ENCODE data around the gene TKFC.

TKFC gene, protein sequence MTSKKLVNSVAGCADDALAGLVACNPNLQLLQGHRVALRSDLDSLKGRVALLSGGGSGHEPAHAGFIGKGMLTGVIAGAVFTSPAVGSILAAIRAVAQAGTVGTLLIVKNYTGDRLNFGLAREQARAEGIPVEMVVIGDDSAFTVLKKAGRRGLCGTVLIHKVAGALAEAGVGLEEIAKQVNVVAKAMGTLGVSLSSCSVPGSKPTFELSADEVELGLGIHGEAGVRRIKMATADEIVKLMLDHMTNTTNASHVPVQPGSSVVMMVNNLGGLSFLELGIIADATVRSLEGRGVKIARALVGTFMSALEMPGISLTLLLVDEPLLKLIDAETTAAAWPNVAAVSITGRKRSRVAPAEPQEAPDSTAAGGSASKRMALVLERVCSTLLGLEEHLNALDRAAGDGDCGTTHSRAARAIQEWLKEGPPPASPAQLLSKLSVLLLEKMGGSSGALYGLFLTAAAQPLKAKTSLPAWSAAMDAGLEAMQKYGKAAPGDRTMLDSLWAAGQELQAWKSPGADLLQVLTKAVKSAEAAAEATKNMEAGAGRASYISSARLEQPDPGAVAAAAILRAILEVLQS

GRCh38 chr11:61332797-61333549, at the start of gene TKFC, which contains the start of gene DDB1:
TKFC (plus strand) TSS chr11:61333228; CDS start chr11:61334729, 1,501 bp downstream.
DDB1 (minus strand) TSS chr11:61333105; CDS start chr11:61332968, 137 bp downstream.
- no peaks in the 10 kb centered on the region for H3K9me3 Mint-ChIP-seq
- H3K27me3 Mint-ChIP-seq: no peaks in the 10 kb centered on the region
- ATAC-seq: peak; percentile 94
- peak; percentile 99 for DNase-seq
- H3K4me3 Mint-ChIP-seq: peak within 1 kb of the TSS; percentile 98
- peaks cover 88% of the 10 kb centered on the region for H3K4me1 Mint-ChIP-seq
- peak within 1 kb of the TSS; percentile 97 to 99 for H3K27ac Mint-ChIP-seq

- DNase-seq: no peak
- no peak overlapping the region for H3K27ac Mint-ChIP-seq
- no peak for ATAC-seq
- no peaks in the 10 kb centered on the region for H3K9me3 Mint-ChIP-seq
- H3K4me1 Mint-ChIP-seq: peaks cover 5% of the 10 kb centered on the region
- H3K4me3 Mint-ChIP-seq: no peak overlapping the region
- no peaks in the 10 kb centered on the region for H3K27me3 Mint-ChIP-seq
These were observed 49.4 kb upstream of the TKFC start for GRCh38 chr11:61283613-61284012.

DNA sequence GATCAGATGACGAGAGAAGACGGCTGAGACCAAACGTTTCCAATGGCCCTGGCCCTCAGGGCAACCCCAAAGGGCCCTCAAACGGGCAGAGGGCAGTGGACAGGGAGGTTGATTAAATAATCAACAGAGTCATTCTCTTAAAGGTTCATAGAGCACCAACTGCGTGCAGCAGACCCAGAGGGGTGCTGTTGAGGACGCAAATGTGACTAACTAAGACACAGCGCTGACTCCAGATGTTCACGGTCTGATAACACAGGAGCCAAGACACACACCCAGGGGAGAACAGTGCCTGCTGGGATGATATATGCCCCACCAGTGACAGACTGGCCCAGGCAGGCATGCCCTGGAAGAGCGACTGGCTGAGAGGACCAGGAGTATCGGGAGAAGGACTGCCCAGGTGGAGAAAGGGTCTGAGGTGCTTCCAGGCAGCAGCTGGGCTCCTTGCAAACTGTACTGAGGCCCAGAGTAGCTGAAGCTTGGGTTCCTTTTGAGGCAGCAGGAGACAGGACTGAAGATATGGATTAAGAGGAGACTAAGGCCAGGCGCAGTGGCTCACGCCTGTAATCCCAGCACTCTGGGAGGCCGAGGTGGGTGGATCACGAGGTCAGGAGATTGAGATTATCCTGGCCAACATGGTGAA, 45.6 kb upstream of the TKFC start:
- Mint-ChIP-seq H3K27ac (no peak overlapping the region), H3K4me1 (peaks cover 6% of the 10 kb centered on the region), H3K9me3 (no peaks in the 10 kb centered on the region), H3K4me3 (no peak overlapping the region), H3K27me3 (peaks cover 4% of the 10 kb centered on the region)
- ATAC-seq (no peak), DNase-seq (no peak)

DNA sequence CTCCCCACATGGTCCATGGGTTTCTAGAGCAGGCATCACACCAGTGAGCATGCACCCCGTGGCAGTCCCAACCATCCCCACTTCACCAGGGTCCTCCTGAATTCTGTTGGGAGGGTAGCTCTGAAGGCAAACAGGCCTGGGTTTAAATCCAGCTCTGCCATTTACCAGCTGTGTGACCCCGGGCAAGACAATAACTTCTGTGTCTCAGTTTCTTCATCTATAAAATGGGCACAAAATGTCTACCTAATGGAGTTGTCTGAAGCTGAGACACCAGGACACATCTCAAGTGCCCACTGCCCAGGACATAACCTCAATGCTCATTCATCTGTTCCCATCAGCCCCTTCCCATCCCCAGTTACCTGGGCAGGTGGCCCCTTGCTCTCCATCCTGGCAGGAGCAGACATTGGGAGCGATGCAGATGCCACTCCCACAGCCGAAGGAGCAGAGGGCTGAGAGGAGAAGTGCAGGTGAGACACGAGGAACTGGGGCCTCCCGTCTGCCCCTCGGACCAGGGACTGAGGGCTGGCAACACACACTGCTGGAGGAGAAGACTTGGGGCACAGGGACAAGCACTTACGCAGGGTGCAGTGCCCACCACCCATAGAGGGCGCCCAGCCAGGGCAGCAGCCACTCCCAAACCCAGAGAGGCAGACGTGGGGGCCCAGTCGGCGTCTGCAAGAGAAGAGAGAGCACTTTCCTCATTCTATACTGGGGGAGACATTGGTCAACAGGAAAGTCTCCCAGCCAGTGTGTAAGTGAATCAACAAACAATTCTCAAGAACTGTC, 41.9 kb upstream of the TKFC start:
- Mint-ChIP-seq H3K27me3 (peaks cover 8% of the 10 kb centered on the region), H3K4me3 (no peak overlapping the region), H3K4me1 (peaks cover 20% of the 10 kb centered on the region), H3K27ac (no peak overlapping the region), H3K9me3 (no peaks in the 10 kb centered on the region)
- DNase-seq: no peak
- no peak for ATAC-seq

- peaks cover 8% of the 10 kb centered on the region for H3K27me3 Mint-ChIP-seq
- no peaks in the 10 kb centered on the region for H3K9me3 Mint-ChIP-seq
- peak overlapping the region; percentile 34 to 53 for H3K4me3 Mint-ChIP-seq
- H3K27ac Mint-ChIP-seq: peak overlapping the region; percentile 55 to 83
- DNase-seq: no peak
- H3K4me1 Mint-ChIP-seq: peaks cover 27% of the 10 kb centered on the region
- no peak for ATAC-seq
These were observed 40.7 kb upstream of the TKFC start for GRCh38 chr11:61292356-61292755.

- peak overlapping the region; percentile 85 to 97 for H3K27ac Mint-ChIP-seq
- peaks cover 44% of the 10 kb centered on the region for H3K4me1 Mint-ChIP-seq
- ATAC-seq: peak; percentile 72
- DNase-seq: peak; percentile 52 to 69
- peak overlapping the region; percentile 92 to 99 for H3K4me3 Mint-ChIP-seq
- H3K9me3 Mint-ChIP-seq: no peaks in the 10 kb centered on the region
- H3K27me3 Mint-ChIP-seq: peaks cover 8% of the 10 kb centered on the region
These were observed 38.9 kb upstream of the TKFC start for GRCh38 chr11:61293867-61294716.

DNA sequence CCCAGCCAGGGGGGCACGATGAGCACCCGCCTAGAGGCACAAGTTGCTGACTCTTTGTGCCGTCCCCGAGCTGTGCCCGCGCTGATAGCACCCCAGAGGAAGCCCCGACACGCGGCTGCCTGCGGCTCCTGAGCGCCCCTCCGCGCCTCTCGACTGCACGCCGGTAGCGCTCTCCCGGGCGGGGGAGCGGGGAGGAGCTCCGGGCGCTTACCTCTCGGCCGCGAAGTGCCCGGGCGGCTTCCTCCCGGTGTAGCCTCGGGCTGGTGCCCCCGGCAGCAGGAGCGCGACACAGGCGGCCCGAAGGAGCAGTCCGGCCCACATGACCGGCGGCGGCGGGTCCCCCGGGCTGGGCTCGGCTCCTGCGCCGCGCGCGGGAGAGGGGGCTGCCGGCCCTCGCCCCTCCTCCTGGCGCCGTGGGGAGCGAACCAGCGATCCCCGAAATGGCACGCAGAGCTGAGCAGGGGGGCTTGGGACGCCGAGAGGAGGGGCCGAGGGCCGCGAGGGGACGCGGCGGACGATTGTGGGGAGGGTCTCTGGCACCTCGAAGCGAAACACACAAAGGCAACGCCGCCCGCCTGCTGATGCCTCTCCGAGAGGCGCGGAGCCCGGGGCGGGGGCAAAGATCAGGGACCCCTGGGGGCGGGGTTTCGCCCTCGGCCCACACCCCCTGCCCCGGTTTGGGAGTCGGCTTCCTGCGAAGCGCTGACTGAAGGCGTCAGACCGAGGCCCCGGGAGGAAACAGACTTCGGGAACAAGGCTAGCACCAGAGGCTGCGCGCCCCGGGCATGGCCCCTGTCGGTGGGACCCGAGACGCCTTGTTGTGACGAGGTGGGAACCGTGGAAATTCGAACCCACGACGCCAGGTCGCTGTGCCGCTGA, 38.1 kb upstream of the TKFC start, which contains the start of gene VWCE:
VWCE (minus strand) TSS at position 600 of the 879 bp plus-strand sequence; CDS start at position 321, 279 bp downstream.
- H3K27ac Mint-ChIP-seq: peak within 1 kb of the TSS; percentile 85 to 97

GRCh38 chr11:61295596-61295926, 37.5 kb upstream of the TKFC start:
- peaks cover 8% of the 10 kb centered on the region for H3K27me3 Mint-ChIP-seq
- H3K27ac Mint-ChIP-seq: no peak overlapping the region
- DNase-seq (no peak), ATAC-seq (no peak)
- no peaks in the 10 kb centered on the region for H3K9me3 Mint-ChIP-seq
- H3K4me3 Mint-ChIP-seq: peak overlapping the region; percentile 92 to 99
- peaks cover 58% of the 10 kb centered on the region for H3K4me1 Mint-ChIP-seq

More for the DNA sequence above, 38.1 kb upstream of the TKFC start, which contains the start of gene VWCE:
- peak; percentile 89 for ATAC-seq
- no peaks in the 10 kb centered on the region for H3K9me3 Mint-ChIP-seq
- peak; percentile 82 to 85 for DNase-seq
- H3K4me1 Mint-ChIP-seq: peaks cover 53% of the 10 kb centered on the region
- peaks cover 8% of the 10 kb centered on the region for H3K27me3 Mint-ChIP-seq
- peak within 1 kb of the TSS; percentile 92 to 99 for H3K4me3 Mint-ChIP-seq

- no peak for ATAC-seq
- peaks cover 5% of the 10 kb centered on the region for H3K27me3 Mint-ChIP-seq
- no peak for DNase-seq
- H3K27ac Mint-ChIP-seq: peak overlapping the region in 1 of 2 donors; percentile 57
- peaks cover 54% of the 10 kb centered on the region for H3K4me1 Mint-ChIP-seq
- H3K4me3 Mint-ChIP-seq: peak overlapping the region; percentile 29 to 41
- H3K9me3 Mint-ChIP-seq: no peaks in the 10 kb centered on the region
These were observed 35.7 kb upstream of the TKFC start for GRCh38 chr11:61297341-61297740.

DNA sequence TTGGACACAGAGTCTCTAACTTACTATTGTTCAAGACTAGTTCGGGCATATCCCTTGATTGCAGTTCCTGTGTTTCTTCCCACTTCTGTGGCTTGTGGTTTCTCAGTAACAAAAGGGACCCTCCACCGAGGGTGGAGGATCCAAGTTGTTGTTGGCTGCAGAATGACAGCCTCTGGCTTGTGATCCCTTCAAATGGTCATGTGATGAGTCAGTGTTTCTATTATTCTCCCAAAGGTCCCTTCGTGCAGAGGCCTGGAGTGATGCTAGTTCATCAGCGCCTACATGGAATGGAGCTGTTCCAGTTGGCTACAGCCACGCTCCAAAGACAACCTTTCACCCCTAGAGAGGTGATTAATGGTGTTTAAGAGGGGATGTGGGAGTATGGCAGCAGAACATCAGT, 35.3 kb upstream of the TKFC start:
- ATAC-seq: no peak

DNA sequence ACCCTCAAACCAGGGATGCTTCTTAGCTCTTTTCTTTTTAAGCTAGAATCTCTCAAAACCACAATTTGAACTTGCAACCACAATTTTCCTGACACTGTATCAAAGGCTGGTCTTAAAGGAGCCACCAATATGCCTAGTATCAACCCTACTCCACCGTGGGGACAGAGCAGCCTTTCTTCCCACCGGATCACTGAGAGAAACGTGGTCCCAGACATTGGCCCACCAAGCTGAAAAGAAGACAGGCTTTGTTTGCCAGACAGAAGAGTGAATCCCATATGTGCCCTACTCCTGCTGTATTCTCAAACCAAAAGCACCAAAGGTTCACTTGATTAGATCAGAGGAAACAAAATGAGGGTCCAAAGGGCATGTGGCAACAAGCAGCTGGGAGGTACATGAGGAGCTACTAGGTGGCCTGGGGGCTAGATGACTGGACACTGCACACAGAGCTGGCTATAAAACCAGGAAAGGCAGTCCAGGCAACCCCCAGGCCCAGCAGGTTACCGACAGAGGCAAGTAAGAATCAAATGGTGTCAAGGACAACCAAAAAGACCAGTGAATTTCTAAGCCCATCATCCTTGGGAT, 34.3 kb upstream of the TKFC start:
- Mint-ChIP-seq H3K27ac (peak overlapping the region; percentile 64 to 90), H3K4me3 (peak overlapping the region in 1 of 2 donors; percentile 41), H3K27me3 (no peaks in the 10 kb centered on the region), H3K9me3 (no peaks in the 10 kb centered on the region), H3K4me1 (peaks cover 42% of the 10 kb centered on the region)
- ATAC-seq: no peak
- DNase-seq: no peak

More for the DNA sequence above, 35.3 kb upstream of the TKFC start:
- peak overlapping the region; percentile 29 to 41 for H3K4me3 Mint-ChIP-seq
- H3K4me1 Mint-ChIP-seq: peaks cover 50% of the 10 kb centered on the region
- H3K27me3 Mint-ChIP-seq: peaks cover 1% of the 10 kb centered on the region
- H3K27ac Mint-ChIP-seq: peak overlapping the region in 1 of 2 donors; percentile 57
- DNase-seq: no peak
- H3K9me3 Mint-ChIP-seq: no peaks in the 10 kb centered on the region

DNA sequence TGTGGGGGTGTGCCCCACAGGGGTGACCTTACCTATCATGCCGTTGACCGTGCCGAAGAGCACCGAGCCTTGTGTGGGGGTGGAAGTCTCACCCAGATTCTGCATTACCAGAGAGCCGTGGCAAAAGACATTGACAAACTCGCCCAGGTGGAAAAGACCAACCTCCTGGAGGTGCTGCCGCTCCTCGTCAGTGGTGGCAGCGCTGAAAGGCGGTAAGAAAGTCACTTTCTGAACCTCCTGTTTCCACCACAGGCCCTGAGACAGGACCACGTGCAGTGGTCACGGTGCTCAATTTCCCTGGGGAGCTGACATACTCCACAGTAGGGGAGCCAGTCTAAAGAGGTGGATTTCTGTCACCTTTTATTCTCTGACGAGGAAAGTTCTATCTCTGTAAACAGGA, 30.5 kb upstream of the TKFC start:
- ATAC-seq (no peak), DNase-seq (no peak)
- Mint-ChIP-seq H3K9me3 (no peaks in the 10 kb centered on the region), H3K27me3 (no peaks in the 10 kb centered on the region), H3K27ac (no peak overlapping the region), H3K4me1 (peaks cover 30% of the 10 kb centered on the region), H3K4me3 (no peak overlapping the region)

GRCh38 chr11:61303725-61304124, 29.3 kb upstream of the TKFC start:
- no peak overlapping the region for H3K4me3 Mint-ChIP-seq
- DNase-seq: no peak
- peaks cover 18% of the 10 kb centered on the region for H3K4me1 Mint-ChIP-seq
- no peak overlapping the region for H3K27ac Mint-ChIP-seq
- no peak for ATAC-seq
- no peaks in the 10 kb centered on the region for H3K9me3 Mint-ChIP-seq
- H3K27me3 Mint-ChIP-seq: no peaks in the 10 kb centered on the region

Data from stimulated activated naive CD8-positive, alpha-beta T cell treated with anti-CD3 and anti-CD28 coated beads, Interleukin-15, amount 100 ng/mL, for 72 hours (primary cell).